D721Med (cell line): ENCODE results near the gene ST6GALNAC5.

Experiments used
- DNase-seq: peaks from one replicate; pipeline ENCODE4 v3.0.0; 2011; ENCODE audit warnings: low spot score; ENCODE audit not compliant: insufficient read length
- FAIRE-seq: peaks from 2 replicates; lab custom pipeline; 2011; peaks lifted over from hg19 to GRCh38; lab: Jason Lieb, UNC
- CTCF ChIP-seq: IDR thresholded peaks from 2 replicates; pipeline ENCODE4 v1.5.1; 2012; ENCODE audit warnings: mild to moderate bottlenecking, control low read depth; ENCODE audit not compliant: insufficient read depth; ENCODE audit errors: missing control alignments

The ST6GALNAC5 gene

GRCh38 chr1:76938304-76938703, 71.0 kb downstream of the ST6GALNAC5 start:
- no peak for DNase-seq
- no peak for FAIRE-seq
- TF ChIP-seq CTCF, result no peak

GRCh38 chr1:76939050-76939816, 72.0 kb downstream of the ST6GALNAC5 start:
- no peak for DNase-seq
- no peak for TF ChIP-seq CTCF
- no peak for FAIRE-seq

- no peak for FAIRE-seq
- no peak for DNase-seq
- TF ChIP-seq CTCF, result no peak
Observed at GRCh38 chr1:76939817-76940216, 72.5 kb downstream of the ST6GALNAC5 start.

GRCh38 chr1:76940571-76941335, 73.5 kb downstream of the ST6GALNAC5 start:
- FAIRE-seq (no peak), DNase-seq (no peak)
- no peak for TF ChIP-seq CTCF

- FAIRE-seq (no peak), DNase-seq (no peak)
- TF ChIP-seq CTCF, result no peak
Observed at GRCh38 chr1:76942549-76942948, 75.3 kb downstream of the ST6GALNAC5 start.

GRCh38 chr1:76944942-76945341, 77.7 kb downstream of the ST6GALNAC5 start:
- no peak for TF ChIP-seq CTCF
- DNase-seq, result no peak

GRCh38 chr1:76948846-76949245, 81.6 kb downstream of the ST6GALNAC5 start:
- DNase-seq (no peak), FAIRE-seq (no peak)
- no peak for TF ChIP-seq CTCF

More at GRCh38 chr1:76944942-76945341, 77.7 kb downstream of the ST6GALNAC5 start:
- FAIRE-seq, result no peak
